ENCODE results near the gene MTHFD1.

MTHFD1 gene

DNA sequence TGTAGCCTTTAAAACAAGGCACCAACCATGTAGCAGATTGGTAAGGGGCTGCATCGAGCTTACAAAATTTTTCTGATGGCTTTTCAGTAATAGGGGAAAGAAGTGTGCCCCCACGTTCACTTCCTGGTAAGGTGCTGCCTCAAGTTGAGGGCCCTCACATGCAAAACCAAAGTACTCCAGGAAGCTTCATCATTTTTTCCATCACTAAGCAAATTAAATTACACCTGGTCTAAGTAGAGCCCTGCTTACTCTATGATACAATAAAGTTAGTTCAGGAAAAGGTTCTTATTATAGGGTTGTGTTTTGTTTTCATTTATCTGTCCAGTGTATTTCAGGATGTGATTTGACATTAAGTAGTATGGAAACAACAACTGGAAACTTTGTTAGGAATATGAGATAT is 62.1 kb downstream of the MTHFD1 start:
- no peak for DNase-seq

DNA sequence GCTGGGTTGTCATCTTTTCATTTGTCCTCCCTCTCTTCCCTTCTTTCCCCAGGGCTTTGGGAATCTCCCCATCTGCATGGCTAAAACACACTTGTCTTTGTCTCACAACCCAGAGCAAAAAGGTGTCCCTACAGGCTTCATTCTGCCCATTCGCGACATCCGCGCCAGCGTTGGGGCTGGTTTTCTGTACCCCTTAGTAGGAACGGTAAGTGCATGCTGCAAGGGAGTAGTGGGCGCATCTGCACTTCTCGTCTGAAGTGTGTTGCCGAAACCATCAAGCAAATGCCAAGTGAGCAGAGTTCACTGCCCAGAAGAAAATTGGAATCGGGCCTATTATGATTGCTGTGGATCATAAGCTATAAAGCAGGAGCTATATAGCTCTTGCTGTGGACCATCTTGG is 66.5 kb downstream of the MTHFD1 start:
- DNase-seq: no peak

GRCh38 chr14:64459405-64460136 is 71.4 kb downstream of the MTHFD1 start:
- no peak for DNase-seq

GRCh38 chr14:64461221-64461620 is 73.1 kb downstream of the MTHFD1 start:
- DNase-seq: no peak

DNA sequence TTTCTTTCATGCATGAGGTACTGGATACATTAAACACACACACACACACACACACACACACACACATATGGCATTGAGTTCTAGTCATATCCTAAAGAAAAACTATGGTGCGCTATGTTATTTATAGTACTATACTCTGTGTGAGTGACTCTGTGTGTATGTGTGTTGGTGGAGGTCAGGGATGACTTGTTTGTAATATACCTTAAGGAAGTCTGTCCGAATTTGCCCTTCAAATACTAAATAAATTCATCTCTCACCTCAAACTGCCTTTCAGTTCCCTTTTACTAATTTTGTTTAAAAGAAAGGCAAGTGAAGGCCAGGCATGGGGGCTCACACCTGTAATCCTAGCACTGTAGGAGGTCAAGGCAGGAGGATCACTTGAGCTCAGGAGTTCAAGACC is 75.0 kb downstream of the MTHFD1 start:
- DNase-seq: no peak

DNA sequence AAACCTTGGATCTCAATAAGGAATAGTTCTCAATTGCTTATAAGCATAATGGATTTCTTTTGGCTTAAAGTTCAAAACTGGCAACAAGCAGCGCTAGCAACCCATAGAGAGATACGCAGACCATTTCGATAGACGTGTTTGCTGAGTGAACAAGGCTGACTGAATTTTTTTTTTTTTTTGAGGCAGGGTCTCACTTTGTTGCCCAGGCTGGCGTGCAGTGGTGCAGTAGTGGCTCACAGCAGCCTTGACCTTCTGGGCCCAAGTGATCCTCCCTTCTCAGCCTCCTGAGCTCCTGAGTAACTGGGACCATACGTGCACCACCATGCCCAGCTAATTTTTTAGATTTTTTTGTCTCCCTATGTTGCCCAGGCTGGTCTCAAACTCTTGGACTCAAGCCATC is 75.7 kb downstream of the MTHFD1 start:
- DNase-seq: no peak

GRCh38 chr14:64464651-64465050 is 76.5 kb downstream of the MTHFD1 start:
- DNase-seq: peak; percentile 49

DNA sequence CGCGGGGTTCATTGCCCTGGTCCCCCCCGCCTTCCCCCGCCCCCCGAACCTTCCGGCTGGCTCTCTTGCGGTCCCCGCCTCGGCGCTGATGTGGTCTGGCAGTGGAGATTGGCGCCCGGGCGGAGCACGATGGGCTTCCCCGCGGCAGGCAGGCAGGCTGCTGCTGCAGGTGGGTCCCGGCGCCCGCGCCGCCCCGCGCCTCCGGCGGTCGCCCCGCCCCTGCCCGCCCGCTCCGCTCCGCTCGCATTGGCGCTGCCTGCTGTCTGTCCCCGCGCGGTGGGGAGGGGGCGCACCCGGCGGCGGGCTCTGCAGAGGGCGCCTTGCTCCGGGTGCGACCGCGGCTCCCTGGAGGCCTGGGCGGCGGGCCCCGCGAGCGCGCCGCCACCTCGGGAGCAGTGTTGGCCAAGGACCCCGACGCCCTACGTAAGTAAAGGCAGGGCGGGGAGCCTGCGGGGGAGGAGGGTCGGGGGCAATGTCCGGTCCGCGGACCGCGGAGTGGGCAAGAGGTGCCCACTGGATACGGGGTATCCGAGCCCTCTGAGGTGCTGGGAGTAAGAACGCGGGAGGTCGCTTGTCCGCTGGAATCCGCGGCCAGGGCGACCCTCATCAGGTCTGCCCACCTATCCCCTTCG is 77.2 kb downstream of the MTHFD1 start, which contains the start of gene AKAP5:
Gene AKAP5 (plus strand): TSS at position 309 of the 632 bp plus-strand sequence. CDS start 2,896 bp downstream, outside the sequence.
- DNase-seq: peak; percentile 85

DNA sequence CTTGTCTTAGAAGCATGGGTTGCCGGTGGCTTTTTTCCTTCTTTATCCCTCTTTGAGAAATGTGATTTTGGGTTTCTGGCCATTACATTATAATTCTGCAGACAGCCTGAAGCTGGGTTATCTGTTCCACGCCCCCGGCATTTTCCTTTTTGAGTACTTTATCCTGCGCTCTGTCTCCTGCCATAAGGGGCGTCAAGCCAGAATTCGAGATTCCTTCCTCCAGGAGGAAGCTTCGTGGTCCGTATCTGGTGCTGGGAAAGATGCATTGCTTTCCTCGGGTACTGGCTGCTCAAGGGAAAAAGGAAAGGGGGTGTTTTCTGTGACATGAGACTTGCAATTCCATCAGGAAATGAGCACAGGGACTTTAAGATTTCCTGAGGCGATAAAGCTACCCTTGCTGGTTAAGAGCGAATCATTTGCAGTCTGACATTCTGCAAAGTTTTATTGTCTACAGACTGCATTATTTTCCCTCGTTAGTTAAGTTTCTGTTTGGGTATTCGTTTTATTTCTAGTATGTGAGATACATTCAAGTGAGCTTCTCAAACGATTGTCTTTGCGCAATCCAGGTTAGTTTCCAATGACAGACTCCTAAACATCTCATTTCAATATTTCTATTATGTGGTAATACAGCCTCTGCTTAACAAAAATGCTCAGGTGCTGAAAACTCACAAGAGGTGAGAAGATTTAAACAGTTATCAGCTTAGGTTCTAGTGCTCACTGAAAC is 77.8 kb downstream of the MTHFD1 start:
- DNase-seq: no peak

GRCh38 chr14:64467101-64467500 is 78.9 kb downstream of the MTHFD1 start:
- DNase-seq: no peak

GRCh38 chr14:64467566-64467965 is 79.4 kb downstream of the MTHFD1 start:
- no peak for DNase-seq

- no peak for DNase-seq
Observed at GRCh38 chr14:64468451-64468850, 80.3 kb downstream of the MTHFD1 start.

DNA sequence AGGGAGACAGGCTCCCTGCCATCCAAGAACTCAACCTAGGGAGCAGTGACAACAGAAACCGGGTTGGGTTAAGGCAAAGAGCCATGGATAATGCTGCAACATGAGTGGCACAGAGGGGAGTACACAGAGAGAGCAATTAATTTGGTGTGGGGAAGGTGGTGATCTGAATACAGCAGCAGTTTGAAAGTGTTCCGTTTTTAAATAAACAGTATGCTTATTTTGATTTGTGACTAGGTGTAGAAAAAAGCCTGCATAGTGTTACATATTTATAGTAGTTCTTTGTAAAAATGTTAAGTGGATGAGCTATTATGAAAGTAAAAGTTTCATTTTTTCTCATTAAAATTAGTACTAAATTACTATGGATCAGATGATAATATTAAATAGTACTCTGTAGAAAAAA is 85.9 kb downstream of the MTHFD1 start:
- no peak for DNase-seq

DNA sequence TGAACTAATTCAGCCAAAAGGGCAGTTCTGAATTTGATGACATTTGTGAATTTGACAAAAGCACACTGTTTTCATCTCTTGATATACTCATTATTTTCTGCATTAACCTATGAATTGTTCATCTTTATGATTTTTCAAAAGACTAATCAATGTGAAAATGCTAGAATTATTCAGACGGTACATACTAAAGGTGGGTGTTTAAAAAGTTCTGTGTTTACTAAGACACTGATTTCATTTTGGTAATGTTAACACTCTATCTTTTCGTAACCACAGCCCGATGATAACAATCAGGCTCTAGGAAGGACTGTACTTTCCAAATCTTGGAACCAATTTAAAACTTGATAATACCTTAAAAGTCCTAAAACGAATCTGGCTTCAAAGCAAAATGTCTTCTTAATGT is 86.5 kb downstream of the MTHFD1 start:
- DNase-seq: no peak

- no peak for DNase-seq
Observed at GRCh38 chr14:64475585-64476273, 87.6 kb downstream of the MTHFD1 start.

GRCh38 chr14:64476438-64476837 is 88.3 kb downstream of the MTHFD1 start:
- no peak for DNase-seq

- DNase-seq: peak; percentile 9
Observed at GRCh38 chr14:64478634-64479250, 90.6 kb downstream of the MTHFD1 start.

DNA sequence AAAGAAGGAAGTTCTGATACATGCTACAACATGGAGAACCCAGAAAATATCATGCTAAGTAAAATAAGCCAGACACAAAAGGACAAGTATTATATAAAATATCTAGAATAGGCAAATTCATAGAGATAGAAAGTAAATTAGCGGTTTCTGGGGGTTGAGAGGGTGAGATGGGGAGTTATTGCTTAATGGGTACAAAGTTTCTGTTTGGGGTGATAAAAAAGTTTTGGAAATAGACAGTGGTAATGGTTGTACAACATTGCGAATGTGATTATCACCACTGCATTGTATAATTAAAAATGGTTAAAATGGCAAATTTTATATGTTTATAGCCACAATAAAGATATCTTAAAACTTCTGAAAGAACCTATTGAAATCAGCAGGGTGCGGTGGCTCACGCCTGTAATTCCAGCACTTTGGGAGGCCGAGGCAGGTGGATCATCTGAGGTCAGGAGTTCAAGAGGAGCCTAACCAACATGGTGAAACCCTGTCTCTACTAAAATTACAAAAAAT is 100.5 kb downstream of the MTHFD1 start:
- no peak for DNase-seq

GRCh38 chr14:64491637-64492036 is 103.5 kb downstream of the MTHFD1 start:
- no peak for DNase-seq

DNA sequence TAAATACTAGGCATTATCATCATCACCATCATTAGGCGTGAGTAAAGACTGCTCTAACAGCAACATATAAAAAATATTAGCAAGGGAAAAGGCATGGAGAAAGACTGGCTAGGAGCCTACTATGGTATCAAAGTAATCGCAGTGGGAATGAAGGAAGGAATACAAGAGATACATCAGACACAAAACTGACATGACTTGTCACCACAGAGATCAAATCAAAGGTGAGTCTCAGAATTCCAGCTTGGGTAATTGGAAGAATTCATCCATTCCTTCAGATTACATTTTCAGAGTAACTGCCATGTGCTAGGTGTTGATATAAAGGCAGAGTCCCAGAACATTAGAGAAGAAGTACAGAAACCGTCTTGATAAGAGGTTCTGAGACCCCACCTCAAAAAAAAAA is 105.3 kb downstream of the MTHFD1 start:
- no peak for DNase-seq

- DNase-seq: no peak
Observed at GRCh38 chr14:64495252-64495651, 107.1 kb downstream of the MTHFD1 start.

- no peak for DNase-seq
Observed at GRCh38 chr14:64496764-64497163, 108.6 kb downstream of the MTHFD1 start.

GRCh38 chr14:64500088-64500487 is 111.9 kb downstream of the MTHFD1 start:
- DNase-seq: no peak

Measured in NCI-H1092 treated with DMSO at 0.1 percent for 48 hours (cell line).